ENCODE results near the gene UBE2C.

DNA sequence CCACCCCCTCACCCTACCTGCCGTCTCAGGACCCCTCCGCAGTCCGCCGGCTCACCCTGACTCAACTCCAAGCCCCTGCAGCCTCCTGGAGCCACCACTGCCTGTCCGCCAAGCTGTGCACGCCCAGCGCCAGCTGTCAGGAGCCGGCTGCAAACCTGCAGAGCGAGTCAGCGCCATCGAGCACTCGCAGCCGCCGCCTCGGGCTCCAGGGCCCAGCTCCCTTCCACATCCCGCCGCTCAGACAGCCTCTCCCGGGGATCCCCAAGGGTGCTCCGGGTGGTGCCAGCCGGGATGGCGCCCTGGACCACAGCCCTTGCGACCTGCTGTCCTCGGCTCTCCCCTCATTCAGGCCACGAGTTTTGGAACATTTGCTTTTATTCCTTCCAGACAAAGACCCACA, 10.4 kb downstream of the UBE2C start:
- no peak for TF ChIP-seq ARID4B (CRISPR knock-in tag; IDR thresholded peaks at IDR 0.05; ENCODE audit: borderline replicate concordance)
- TF ChIP-seq CTCF (IDR thresholded peaks at IDR 0.05) = no peak
- no peak for TF ChIP-seq NR1H2 (CRISPR knock-in tag; IDR thresholded peaks at IDR 0.05)
- no peak for TF ChIP-seq NFE2L1 (CRISPR knock-in tag; IDR thresholded peaks at IDR 0.05)
- no peak for TF ChIP-seq ZNF121 (CRISPR knock-in tag; IDR thresholded peaks at IDR 0.05)
- TF ChIP-seq TEAD4 (CRISPR knock-in tag; IDR thresholded peaks at IDR 0.05) = no peak
- TF ChIP-seq NFYB (CRISPR knock-in tag; conservative IDR thresholded peaks at IDR 0.05; ENCODE audit: low read depth) = no peak
- TF ChIP-seq, protein P1, sequence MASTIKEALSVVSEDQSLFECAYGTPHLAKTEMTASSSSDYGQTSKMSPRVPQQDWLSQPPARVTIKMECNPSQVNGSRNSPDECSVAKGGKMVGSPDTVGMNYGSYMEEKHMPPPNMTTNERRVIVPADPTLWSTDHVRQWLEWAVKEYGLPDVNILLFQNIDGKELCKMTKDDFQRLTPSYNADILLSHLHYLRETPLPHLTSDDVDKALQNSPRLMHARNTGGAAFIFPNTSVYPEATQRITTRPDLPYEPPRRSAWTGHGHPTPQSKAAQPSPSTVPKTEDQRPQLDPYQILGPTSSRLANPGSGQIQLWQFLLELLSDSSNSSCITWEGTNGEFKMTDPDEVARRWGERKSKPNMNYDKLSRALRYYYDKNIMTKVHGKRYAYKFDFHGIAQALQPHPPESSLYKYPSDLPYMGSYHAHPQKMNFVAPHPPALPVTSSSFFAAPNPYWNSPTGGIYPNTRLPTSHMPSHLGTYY (CRISPR knock-in tag; IDR thresholded peaks at IDR 0.05) = no peak
